CD14-positive monocyte (primary cell): ENCODE results near the gene CSNK1G2. TPM values are rescaled to one million over a fixed set of nuclear protein-coding genes. Genes with fewer than 3 reads are reported as not detected.

ENCODE experiments used
- DNase-seq, 3 donors: peaks; one replicate each; pipeline ENCODE4 v3.0.0-alpha.2; 2011 to 2022
- H2AFZ ChIP-seq: 2 replicates; pipeline ENCODE4 v1.6.0; 2012; ENCODE audit warnings: mild to moderate bottlenecking, low read depth, low read length, inconsistent platforms; ENCODE audit not compliant: insufficient read depth, poor library complexity, severe bottlenecking
- H3K27ac ChIP-seq, 2 donors: 1 replicate in 1 of 2; 2 replicates in 1 of 2; pipeline ENCODE4 v1.5.1; 2012 to 2013; ENCODE audit warnings: low read length in 2 of 2, control low read depth in 1 of 2, inconsistent platforms in 1 of 2, low read depth in 1 of 2, mild to moderate bottlenecking in 1 of 2
- H3K27me3 ChIP-seq, 2 donors: one replicate each; pipeline versions ENCODE4 v1.6.0 to v1.6.1; 2011 to 2013; ENCODE audit warnings: low read length in 2 of 2; ENCODE audit not compliant: control insufficient read depth in 2 of 2, insufficient read depth in 2 of 2
- H3K36me3 ChIP-seq, 2 donors: replicated peaks in 1 of 2; 1 replicate in 1 of 2; 2 replicates in 1 of 2; pipeline versions ENCODE4 v1.5.1 to v1.6.1; 2012 to 2013; ENCODE audit warnings: low read length in 2 of 2, control low read depth in 1 of 2, inconsistent platforms in 1 of 2, mild to moderate bottlenecking in 1 of 2; ENCODE audit not compliant: insufficient read depth in 2 of 2, control insufficient read depth in 1 of 2
- H3K4me1 ChIP-seq, 2 donors: 1 replicate in 1 of 2; 2 replicates in 1 of 2; pipeline versions ENCODE4 v1.5.1 to v1.6.1; 2012 to 2013; ENCODE audit warnings: low read length in 2 of 2, control low read depth in 1 of 2, inconsistent platforms in 1 of 2, mild to moderate bottlenecking in 1 of 2, moderate library complexity in 1 of 2; ENCODE audit not compliant: insufficient read depth in 2 of 2, control insufficient read depth in 1 of 2
- H3K4me2 ChIP-seq: replicated peaks from 2 replicates; pipeline ENCODE3; 2012; ENCODE audit warnings: low read length, moderate library complexity, mild to moderate bottlenecking; ENCODE audit not compliant: poor library complexity, severe bottlenecking; ENCODE audit errors: extremely low read depth
- H3K4me3 ChIP-seq, 3 experiments: fragments of 200-600 bp in 1 of 3; sonication (generic) in 1 of 3; replicated peaks in 1 of 3; 1 replicate in 2 of 3; 2 replicates in 1 of 3; pipeline ENCODE4 v1.5.1; 2011 to 2013; ENCODE audit warnings: low read length in 3 of 3, mild to moderate bottlenecking in 3 of 3, control low read depth in 2 of 3, low read depth in 2 of 3, inconsistent platforms in 1 of 3, moderate library complexity in 1 of 3
- H3K79me2 ChIP-seq: 2 replicates; pipeline ENCODE4 v1.6.0; 2012; ENCODE audit warnings: mild to moderate bottlenecking, control low read depth, inconsistent platforms, low read length, moderate library complexity; ENCODE audit not compliant: insufficient read depth
- H3K9ac ChIP-seq: 2 replicates; pipeline ENCODE4 v1.6.0; 2017; ENCODE audit warnings: low read length, mild to moderate bottlenecking; ENCODE audit not compliant: insufficient read depth, poor library complexity, severe bottlenecking
- H3K9me3 ChIP-seq, 2 donors: replicated peaks in 1 of 2; 1 replicate in 1 of 2; 2 replicates in 1 of 2; pipeline versions ENCODE4 v1.5.1 to v1.6.1; 2012 to 2013; ENCODE audit warnings: low read length in 2 of 2, control low read depth in 1 of 2; ENCODE audit not compliant: control insufficient read depth in 1 of 2, insufficient read depth in 1 of 2
- H4K20me1 ChIP-seq: 2 replicates; pipeline ENCODE4 v1.6.0; 2012; ENCODE audit warnings: mild to moderate bottlenecking, low read length, control low read depth, moderate library complexity; ENCODE audit not compliant: insufficient read depth
- H3K27ac Mint-ChIP-seq, 7 donors: one replicate each; pipeline ENCODE4 v1.8.0; 2020; ENCODE audit warnings: mild to moderate bottlenecking in 7 of 7, mixed read lengths in 7 of 7, moderate library complexity in 6 of 7, inconsistent platforms in 2 of 7
- H3K27me3 Mint-ChIP-seq, 3 donors: one replicate each; pipeline ENCODE4 v1.8.0; 2021 to 2022; ENCODE audit warnings: low read depth in 3 of 3, mild to moderate bottlenecking in 3 of 3, mixed read lengths in 3 of 3, moderate library complexity in 3 of 3, inconsistent platforms in 1 of 3
- H3K36me3 Mint-ChIP-seq, 2 donors: one replicate each; pipeline ENCODE4 v1.8.0; 2020; ENCODE audit warnings: mixed read lengths in 2 of 2, inconsistent platforms in 1 of 2, mild to moderate bottlenecking in 1 of 2
- H3K4me1 Mint-ChIP-seq: one replicate; pipeline ENCODE4 v1.8.0; 2020; ENCODE audit warnings: mild to moderate bottlenecking, mixed read lengths
- H3K4me3 Mint-ChIP-seq, 2 donors: one replicate each; pipeline ENCODE4 v1.8.0; 2020; ENCODE audit warnings: mild to moderate bottlenecking in 2 of 2, mixed read lengths in 2 of 2, moderate library complexity in 1 of 2
- H3K9me3 Mint-ChIP-seq, 7 donors: one replicate each; pipeline ENCODE4 v1.8.0; 2020 to 2022; ENCODE audit warnings: mixed read lengths in 7 of 7, mild to moderate bottlenecking in 6 of 7, moderate library complexity in 6 of 7, inconsistent platforms in 2 of 7
- WGBS: methylation state at CpG from one replicate; pipeline ENCODE4 v1.1.5; 2013; ENCODE audit warnings: missing lambda C conversion rate; ENCODE audit not compliant: insufficient coverage; 5-methylcytosine and 5-hydroxymethylcytosine counted together
- intact Hi-C, 2 donors: fragments of 100-400 bp; cut with micrococcal nuclease; formaldehyde crosslinking; loops; one replicate each; pipeline versions ENCODE4 v1.15.0 to v1.15.1; 2023
- polyA plus RNA-seq, 3 donors: library from polyadenylated mRNA; depleted of rRNA in 1 of 3; unstranded in 2 of 3; stranded (reverse) in 1 of 3; fragments of 300-500 nt in 2 of 3; fragments of >200 nt in 1 of 3; fragmentation: Illumina TruSeq in 2 of 3; gene quantifications; 1 replicate in 2 of 3; 2 replicates in 1 of 3; pipeline ENCODE4 v1.2.3, GENCODE V29; 2012 to 2021
- TF ChIP-seq, protein P1 (sequence below): fragments of 200-600 bp; IDR thresholded peaks from one replicate; pipeline ENCODE4 v1.8.0; 2022; ENCODE audit warnings: antibody characterized with exemption, mild to moderate bottlenecking

The CSNK1G2 gene
- polyA plus RNA-seq, 3 donors, result 10.8 to 215 (median 20.3) TPM

DNA sequence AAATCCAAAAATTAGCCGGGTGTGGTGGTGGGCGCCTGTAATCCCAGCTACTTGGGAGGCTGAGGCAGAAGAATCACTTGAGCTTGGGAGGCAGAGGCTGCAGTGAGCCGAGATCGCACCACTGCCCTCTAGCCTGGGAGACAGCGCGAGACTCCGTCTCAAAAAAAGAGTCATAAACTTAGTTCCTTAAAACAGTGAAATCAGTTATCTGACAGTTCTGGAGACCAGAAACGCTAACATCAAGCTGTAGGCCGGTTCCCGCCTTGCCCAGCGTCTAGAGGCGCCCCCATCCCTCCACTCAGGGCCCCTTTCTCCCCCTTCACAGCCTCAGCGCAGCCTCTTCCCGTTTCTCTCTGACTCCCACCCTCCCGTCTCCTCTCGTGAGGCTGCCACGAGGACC, 23.8 kb upstream of the CSNK1G2 start:
- peaks cover 0 to 3% (median 2%) of the 10 kb centered on the region in 3 donors for H3K27me3 Mint-ChIP-seq
- Histone ChIP-seq H3K27me3 (no peaks in the 10 kb centered on the region), H3K9me3 (no peaks in the 10 kb centered on the region), H3K79me2 (peaks cover 29% of the 10 kb centered on the region), H3K27ac (peak overlapping the region in 1 of 2 donors; percentile 48), H3K9ac (no peak overlapping the region), H2AFZ (no peak overlapping the region), H3K4me3 (no peak overlapping the region), H3K4me1 (peaks cover 13 to 16% of the 10 kb centered on the region in 2 donors), H3K36me3 (peaks cover 46 to 60% of the 10 kb centered on the region in 2 donors), H3K4me2 (no peak overlapping the region), H4K20me1 (peaks cover 23% of the 10 kb centered on the region)
- H3K9me3 Mint-ChIP-seq, result peaks cover 0 to 2% (median 0%) of the 10 kb centered on the region in 7 donors
- peaks cover 28 to 75% of the 10 kb centered on the region in 2 donors for H3K36me3 Mint-ChIP-seq
- H3K4me1 Mint-ChIP-seq, result peaks cover 15% of the 10 kb centered on the region
- 16% methylated on average over 17 of the region's 17 CpGs for WGBS
- TF ChIP-seq, protein P1, sequence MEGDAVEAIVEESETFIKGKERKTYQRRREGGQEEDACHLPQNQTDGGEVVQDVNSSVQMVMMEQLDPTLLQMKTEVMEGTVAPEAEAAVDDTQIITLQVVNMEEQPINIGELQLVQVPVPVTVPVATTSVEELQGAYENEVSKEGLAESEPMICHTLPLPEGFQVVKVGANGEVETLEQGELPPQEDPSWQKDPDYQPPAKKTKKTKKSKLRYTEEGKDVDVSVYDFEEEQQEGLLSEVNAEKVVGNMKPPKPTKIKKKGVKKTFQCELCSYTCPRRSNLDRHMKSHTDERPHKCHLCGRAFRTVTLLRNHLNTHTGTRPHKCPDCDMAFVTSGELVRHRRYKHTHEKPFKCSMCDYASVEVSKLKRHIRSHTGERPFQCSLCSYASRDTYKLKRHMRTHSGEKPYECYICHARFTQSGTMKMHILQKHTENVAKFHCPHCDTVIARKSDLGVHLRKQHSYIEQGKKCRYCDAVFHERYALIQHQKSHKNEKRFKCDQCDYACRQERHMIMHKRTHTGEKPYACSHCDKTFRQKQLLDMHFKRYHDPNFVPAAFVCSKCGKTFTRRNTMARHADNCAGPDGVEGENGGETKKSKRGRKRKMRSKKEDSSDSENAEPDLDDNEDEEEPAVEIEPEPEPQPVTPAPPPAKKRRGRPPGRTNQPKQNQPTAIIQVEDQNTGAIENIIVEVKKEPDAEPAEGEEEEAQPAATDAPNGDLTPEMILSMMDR, result no peak
- no peak for DNase-seq
- peak overlapping the region; percentile 39 for H3K4me3 Mint-ChIP-seq
- H3K27ac Mint-ChIP-seq, result peak overlapping the region in 6 of 7 donors; percentile 49 to 80 (median 70)
- intact Hi-C loops, result no loop called here

DNA sequence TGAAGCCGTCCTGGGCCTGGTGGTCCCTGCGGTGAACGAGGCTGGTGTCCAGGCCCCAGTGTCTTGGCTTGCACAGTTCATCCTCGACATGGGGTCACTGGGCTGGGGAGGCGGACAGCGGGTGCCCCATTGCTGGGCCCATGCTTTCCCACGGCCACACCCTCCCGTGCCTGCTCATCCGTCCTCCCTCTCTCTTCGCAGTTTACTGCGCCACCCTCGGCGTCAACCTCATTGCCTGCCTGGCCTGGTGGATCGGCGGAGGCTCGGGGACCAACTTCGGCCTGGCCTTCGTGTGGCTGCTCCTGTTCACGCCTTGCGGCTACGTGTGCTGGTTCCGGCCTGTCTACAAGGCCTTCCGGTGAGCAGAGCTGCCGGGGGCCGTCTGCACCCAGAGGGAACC, 23.0 kb upstream of the CSNK1G2 start:
- intact Hi-C loops, result no loop called here

More for the DNA sequence above, 23.0 kb upstream of the CSNK1G2 start:
- no peak overlapping the region for H3K27ac ChIP-seq
- Mint-ChIP-seq H3K9me3 (peaks cover 0 to 5% (median 0%) of the 10 kb centered on the region in 7 donors), H3K27me3 (peaks cover 0 to 3% (median 2%) of the 10 kb centered on the region in 3 donors), H3K36me3 (peaks cover 32 to 77% of the 10 kb centered on the region in 2 donors), H3K4me1 (peaks cover 15% of the 10 kb centered on the region), H3K27ac (no peak overlapping the region), H3K4me3 (no peak overlapping the region)
- H3K27me3 ChIP-seq, result no peaks in the 10 kb centered on the region
- no peak overlapping the region for H2AFZ ChIP-seq
- DNase-seq, result no peak
- peaks cover 22% of the 10 kb centered on the region for H3K79me2 ChIP-seq
- H4K20me1 ChIP-seq, result peaks cover 18% of the 10 kb centered on the region
- H3K9me3 ChIP-seq, result no peaks in the 10 kb centered on the region
- WGBS, result 95% methylated on average over 25 of the region's 25 CpGs
- no peak overlapping the region for H3K4me2 ChIP-seq
- TF ChIP-seq, protein P1, result no peak
- peaks cover 15 to 18% of the 10 kb centered on the region in 2 donors for H3K4me1 ChIP-seq
- peaks cover 48 to 58% of the 10 kb centered on the region in 2 donors for H3K36me3 ChIP-seq
- no peak overlapping the region for H3K4me3 ChIP-seq
- no peak overlapping the region for H3K9ac ChIP-seq
